NCI-H1694 treated with DMSO at 0.1 percent for 48 hours (cell line): ENCODE results near the gene ZBTB33.

Source experiments
- DNase-seq: peaks from one replicate; lab custom pipeline; 2025; lab: John Stamatoyannopoulos, UW

ZBTB33 gene

GRCh38 chrX:120262859-120263708 is 12.5 kb downstream of the ZBTB33 start:
- DNase-seq = no peak

- no peak for DNase-seq
Measured at GRCh38 chrX:120264341-120264740, 13.7 kb downstream of the ZBTB33 start.

- DNase-seq = no peak
Measured at GRCh38 chrX:120269373-120270035, 18.9 kb downstream of the ZBTB33 start.

GRCh38 chrX:120270567-120270966 is 20.0 kb downstream of the ZBTB33 start:
- DNase-seq = no peak

GRCh38 chrX:120271218-120271617 is 20.6 kb downstream of the ZBTB33 start:
- DNase-seq = no peak

- no peak for DNase-seq
Measured at GRCh38 chrX:120274145-120274544, 23.5 kb downstream of the ZBTB33 start.

GRCh38 chrX:120274958-120275357 is 24.3 kb downstream of the ZBTB33 start:
- no peak for DNase-seq

GRCh38 chrX:120281021-120281624 is 30.5 kb downstream of the ZBTB33 start:
- DNase-seq = no peak

- no peak for DNase-seq
Measured at GRCh38 chrX:120281761-120282160, 31.1 kb downstream of the ZBTB33 start.

- DNase-seq = no peak
Measured at GRCh38 chrX:120282697-120283096, 32.1 kb downstream of the ZBTB33 start.

GRCh38 chrX:120286733-120287512 is 36.3 kb downstream of the ZBTB33 start:
- DNase-seq = no peak

- DNase-seq = no peak
Measured at GRCh38 chrX:120287513-120288112, 37.0 kb downstream of the ZBTB33 start.

- no peak for DNase-seq
Measured at GRCh38 chrX:120290107-120290506, 39.5 kb downstream of the ZBTB33 start.

GRCh38 chrX:120291211-120291610 is 40.6 kb downstream of the ZBTB33 start:
- no peak for DNase-seq

GRCh38 chrX:120293015-120293414 is 42.4 kb downstream of the ZBTB33 start:
- no peak for DNase-seq

- DNase-seq = no peak
Measured at GRCh38 chrX:120294651-120295050, 44.0 kb downstream of the ZBTB33 start.

- no peak for DNase-seq
Measured at GRCh38 chrX:120297923-120298322, 47.3 kb downstream of the ZBTB33 start.

GRCh38 chrX:120299928-120300327 is 49.3 kb downstream of the ZBTB33 start:
- DNase-seq = no peak

- DNase-seq = no peak
Measured at GRCh38 chrX:120301497-120301896, 50.9 kb downstream of the ZBTB33 start.

GRCh38 chrX:120301960-120302359 is 51.3 kb downstream of the ZBTB33 start:
- DNase-seq = no peak

- no peak for DNase-seq
Measured at GRCh38 chrX:120302434-120302833, 51.8 kb downstream of the ZBTB33 start.

GRCh38 chrX:120304256-120304655 is 53.6 kb downstream of the ZBTB33 start:
- no peak for DNase-seq
